Fibroblast of mammary gland (primary cell): ENCODE measurements around the gene CDH22.

Source experiments
- DNase-seq: peaks from one replicate; pipeline ENCODE4 v3.0.0-alpha.2; 2010; ENCODE audit warnings: low read depth
- H3K4me3 ChIP-seq: 2 replicates; pipeline ENCODE4 v1.5.1; 2011; ENCODE audit warnings: low read depth, mild to moderate bottlenecking, low read length, moderate library complexity; ENCODE audit not compliant: control insufficient read depth
- TF ChIP-seq, protein P1 (sequence below): conservative IDR thresholded peaks from 2 replicates; pipeline ENCODE4 v1.5.1; 2011; ENCODE audit warnings: low read depth, low read length, inconsistent platforms; ENCODE audit not compliant: control insufficient read depth, insufficient read depth

CDH22 gene

DNA sequence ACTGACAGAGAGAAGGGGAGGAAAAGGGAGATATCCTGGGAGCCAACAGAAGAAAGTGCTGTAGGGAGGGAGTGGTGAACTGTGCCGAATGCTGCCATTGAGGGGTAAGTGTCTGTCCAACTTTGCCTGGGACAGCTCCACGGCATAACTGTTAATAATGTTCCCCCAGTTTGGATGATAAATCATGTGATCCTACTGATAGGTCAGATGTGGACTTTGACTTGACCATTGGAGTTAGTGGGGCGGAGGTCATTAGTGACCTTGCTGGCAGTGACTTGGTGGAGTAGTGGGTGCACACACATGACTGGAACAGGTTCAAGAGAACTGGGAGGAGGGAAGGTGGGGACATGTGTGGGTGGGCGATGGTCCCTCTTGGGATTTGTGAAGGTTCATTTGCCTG, 50.4 kb downstream of the CDH22 start:
- H3K4me3 ChIP-seq: no peak overlapping the region
- DNase-seq: no peak
- TF ChIP-seq, protein P1, sequence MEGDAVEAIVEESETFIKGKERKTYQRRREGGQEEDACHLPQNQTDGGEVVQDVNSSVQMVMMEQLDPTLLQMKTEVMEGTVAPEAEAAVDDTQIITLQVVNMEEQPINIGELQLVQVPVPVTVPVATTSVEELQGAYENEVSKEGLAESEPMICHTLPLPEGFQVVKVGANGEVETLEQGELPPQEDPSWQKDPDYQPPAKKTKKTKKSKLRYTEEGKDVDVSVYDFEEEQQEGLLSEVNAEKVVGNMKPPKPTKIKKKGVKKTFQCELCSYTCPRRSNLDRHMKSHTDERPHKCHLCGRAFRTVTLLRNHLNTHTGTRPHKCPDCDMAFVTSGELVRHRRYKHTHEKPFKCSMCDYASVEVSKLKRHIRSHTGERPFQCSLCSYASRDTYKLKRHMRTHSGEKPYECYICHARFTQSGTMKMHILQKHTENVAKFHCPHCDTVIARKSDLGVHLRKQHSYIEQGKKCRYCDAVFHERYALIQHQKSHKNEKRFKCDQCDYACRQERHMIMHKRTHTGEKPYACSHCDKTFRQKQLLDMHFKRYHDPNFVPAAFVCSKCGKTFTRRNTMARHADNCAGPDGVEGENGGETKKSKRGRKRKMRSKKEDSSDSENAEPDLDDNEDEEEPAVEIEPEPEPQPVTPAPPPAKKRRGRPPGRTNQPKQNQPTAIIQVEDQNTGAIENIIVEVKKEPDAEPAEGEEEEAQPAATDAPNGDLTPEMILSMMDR: no peak

DNA sequence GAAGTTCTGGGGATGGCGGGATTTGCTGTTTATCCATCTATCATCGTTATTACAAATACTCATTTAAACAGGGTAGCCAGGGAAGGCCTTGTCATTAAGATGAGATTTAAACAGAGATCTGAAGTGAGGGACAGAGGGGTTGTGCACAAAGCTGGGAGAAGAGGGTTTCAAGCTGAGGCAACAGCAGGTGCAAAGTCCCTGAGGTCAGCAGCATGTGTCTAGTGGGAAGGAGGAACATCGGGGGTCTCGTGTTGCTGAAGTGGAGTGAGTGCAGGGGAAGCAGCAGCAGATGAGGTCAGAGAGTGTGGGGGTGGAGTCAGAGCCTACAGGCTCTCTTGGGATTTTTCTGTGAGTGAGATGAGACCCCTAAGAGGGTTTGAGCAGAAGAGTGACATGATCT, 52.0 kb downstream of the CDH22 start:
- H3K4me3 ChIP-seq: no peak overlapping the region
- TF ChIP-seq, protein P1: no peak
- DNase-seq: no peak

DNA sequence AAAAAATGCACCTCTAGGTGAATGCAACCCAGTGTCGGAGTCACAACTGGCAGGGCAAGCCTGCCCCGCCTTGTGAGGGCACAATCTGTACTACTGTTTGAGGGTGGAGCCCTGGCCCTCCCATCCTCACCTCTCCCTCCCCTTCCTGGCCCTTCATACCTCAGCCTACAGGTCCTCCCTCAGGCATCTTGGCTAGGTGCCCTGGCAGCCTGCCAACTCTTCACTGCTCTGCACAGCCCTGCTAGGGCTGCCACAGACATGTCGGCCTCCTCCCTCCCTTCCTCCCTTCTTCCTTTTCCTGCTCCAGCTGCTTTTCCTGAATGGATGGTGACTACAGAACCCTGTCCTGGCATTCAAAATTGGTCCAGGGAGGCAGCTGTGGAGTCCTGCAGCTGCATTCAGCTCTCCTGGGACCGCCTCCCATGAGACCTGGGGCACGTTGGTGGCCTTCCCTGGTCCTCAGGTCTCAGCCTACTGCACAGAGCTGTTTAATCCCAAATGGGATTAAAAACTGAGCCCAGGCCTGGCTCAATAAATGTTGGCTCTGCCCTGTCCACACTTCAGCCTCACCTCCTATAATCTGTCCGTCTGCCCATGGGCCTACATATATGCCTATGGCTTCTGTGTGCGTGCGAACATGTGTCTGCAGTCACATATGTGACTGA, 52.7 kb downstream of the CDH22 start:
- peak; percentile 16 for DNase-seq
- no peak overlapping the region for H3K4me3 ChIP-seq
- TF ChIP-seq, protein P1: no peak

DNA sequence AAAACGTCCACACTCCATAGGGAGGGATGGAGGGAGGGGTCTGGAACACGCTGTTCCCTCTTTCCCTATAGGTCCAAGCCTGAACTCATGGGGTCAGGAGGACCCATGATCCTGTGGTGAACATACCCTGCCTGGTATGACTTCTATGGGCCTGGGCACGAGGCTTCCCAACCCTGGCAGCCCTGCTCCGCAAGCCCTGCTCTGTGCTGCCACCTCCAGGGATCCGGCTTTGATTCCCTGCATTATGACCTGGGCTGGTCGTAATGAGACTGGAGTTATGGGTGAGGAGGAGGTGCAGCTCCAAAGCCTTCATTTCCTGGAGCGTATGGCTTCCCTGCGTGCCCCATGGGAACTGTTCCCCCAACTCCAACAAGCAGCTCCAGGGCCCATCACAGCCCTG, 54.9 kb downstream of the CDH22 start:
- DNase-seq: peak; percentile 4
- TF ChIP-seq, protein P1: peak; percentile 29
- H3K4me3 ChIP-seq: no peak overlapping the region

- TF ChIP-seq, protein P1: no peak
- no peak for DNase-seq
- no peak overlapping the region for H3K4me3 ChIP-seq
Measured at GRCh38 chr20:46252352-46253091, 55.8 kb downstream of the CDH22 start.

GRCh38 chr20:46251211-46251673, 57.1 kb downstream of the CDH22 start:
- DNase-seq: no peak
- TF ChIP-seq, protein P1: no peak
- H3K4me3 ChIP-seq: no peak overlapping the region

DNA sequence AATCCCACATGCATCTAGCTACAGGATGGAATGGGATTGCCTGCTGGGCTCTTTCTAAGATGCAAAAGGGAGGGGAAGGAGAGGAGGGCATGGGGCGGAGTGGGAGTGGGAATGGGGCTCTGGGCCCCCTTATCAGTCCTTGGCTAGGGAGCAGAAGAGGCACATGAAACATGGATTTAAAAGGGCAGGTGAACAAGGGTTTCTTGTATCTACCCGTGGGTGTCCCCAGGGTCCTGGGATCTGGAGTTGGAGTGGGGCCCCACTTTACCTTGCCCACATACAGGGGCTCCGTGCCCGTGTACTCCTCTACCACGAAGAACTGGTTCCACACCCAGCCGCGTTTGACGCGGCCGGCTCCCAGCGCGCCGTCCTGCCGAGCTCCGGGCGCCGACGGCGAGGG, 57.5 kb downstream of the CDH22 start:
- TF ChIP-seq, protein P1: no peak
- no peak overlapping the region for H3K4me3 ChIP-seq
- DNase-seq: no peak
